Mucosa of gallbladder (tissue), 1 donor: ENCODE measurements around the gene DGUOK. TPM values are rescaled to one million over a fixed set of nuclear protein-coding genes. Genes with fewer than 3 reads are reported as not detected.
A peak's percentile ranks its signal among the peaks of the same experiment; 100 is the strongest.

ENCODE experiments used
- DNase-seq: peaks from one replicate; pipeline ENCODE4 v3.0.0-alpha.2; 2020; ENCODE audit warnings: low spot score
- total RNA-seq: library from RNA; stranded (reverse); gene quantifications from one replicate; pipeline ENCODE4 v1.2.1, GENCODE V29; 2021
- donor health status: DM: no; HTN: no; CAD: no.

The DGUOK gene
- total RNA-seq, 1 donor from 2014 or later, result 45.4 TPM

DNA sequence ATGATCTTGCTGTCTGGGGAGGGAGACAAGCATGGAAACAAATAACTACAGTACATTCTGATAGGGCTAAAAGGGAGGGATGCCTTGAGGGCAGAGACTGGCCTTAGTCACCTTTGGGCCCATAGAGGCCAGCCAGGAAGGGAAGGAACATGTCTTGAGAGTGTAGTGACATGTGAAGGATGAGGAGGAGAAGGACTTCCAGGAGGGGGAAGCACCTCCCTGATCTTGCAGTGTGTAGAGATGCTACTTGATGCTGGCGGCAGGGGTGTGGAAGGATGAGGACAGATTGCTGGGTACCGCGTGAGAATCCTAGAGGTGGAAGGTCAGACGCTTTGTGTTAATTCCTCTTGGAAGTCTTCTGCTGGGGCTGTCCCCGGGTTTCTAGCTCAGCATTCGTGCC lies 71.1 kb downstream of the DGUOK start:
- DNase-seq, result no peak

DNA sequence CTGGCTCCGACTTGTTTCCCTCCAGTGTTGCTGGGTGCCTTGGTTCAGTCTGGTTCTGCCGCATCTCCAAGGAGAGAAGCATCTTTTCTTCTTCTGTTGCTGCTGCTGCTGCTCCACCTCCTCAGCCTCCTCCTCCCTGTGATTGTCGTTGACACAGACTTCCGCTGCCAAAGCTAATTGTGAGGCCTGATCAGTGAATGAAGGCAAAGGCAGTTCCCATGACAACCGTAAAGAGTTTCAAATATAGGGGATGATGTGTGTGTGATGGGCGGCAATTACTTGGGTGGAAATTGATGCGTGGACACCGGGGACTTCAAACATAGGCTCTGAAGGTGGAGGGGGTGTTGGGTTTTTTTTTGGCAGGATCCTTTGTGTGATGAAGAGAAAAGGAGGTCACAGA lies 71.8 kb downstream of the DGUOK start:
- no peak for DNase-seq

DNA sequence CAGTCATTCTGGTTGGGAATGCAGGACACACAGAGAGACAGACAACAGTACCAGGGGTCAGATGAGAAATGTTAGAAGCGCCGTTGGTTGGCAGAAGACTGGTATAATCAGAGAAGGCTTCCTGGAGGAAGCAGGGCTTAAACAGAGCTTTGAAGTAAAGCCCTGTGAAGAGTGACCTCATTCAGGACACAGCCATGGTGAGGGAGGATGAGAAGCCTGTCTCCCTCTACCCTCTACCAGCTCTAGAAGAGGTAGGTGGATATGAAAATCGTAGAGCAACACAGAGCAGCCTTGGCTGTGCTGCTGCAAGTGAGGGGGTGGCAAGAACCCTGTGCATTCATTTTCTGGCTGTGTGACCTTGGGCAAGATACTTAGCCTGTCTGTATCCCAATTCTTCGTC lies 72.3 kb downstream of the DGUOK start:
- no peak for DNase-seq

DNA sequence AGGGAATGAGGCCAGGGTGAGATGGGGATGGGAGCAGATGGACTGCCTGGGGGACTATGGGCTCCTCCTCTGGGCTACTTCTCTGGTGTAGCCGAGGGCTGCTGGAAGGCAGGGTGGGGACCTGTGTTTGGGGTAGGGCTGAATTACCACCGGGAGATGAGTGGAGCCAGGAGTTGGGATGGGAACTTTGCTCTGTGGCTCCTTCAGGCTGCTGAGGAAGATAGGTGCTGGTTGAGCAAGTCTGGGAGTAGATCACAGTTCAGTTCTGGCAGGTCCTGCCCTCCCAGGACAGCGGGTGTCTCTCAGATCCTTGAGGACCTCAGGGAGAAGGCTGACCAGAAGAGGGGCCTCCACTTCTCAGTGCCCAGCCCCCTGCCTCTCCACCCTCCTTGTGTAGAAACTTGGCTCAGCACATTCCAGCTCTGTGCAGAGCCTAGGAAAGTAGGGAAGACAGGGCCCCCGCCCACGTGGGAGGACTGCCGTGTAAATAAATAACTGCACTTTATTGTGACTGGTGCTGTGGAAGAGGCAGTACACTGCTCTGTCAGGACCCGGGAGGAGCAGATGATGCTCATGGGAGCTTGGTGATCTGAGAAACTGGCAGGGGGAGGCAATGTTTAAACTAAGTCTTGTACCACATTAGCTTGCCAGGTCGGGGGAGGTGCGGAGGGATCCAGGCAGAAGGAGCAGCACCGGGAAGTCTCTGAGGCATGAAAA lies 73.4 kb downstream of the DGUOK start:
- DNase-seq, result no peak

DNA sequence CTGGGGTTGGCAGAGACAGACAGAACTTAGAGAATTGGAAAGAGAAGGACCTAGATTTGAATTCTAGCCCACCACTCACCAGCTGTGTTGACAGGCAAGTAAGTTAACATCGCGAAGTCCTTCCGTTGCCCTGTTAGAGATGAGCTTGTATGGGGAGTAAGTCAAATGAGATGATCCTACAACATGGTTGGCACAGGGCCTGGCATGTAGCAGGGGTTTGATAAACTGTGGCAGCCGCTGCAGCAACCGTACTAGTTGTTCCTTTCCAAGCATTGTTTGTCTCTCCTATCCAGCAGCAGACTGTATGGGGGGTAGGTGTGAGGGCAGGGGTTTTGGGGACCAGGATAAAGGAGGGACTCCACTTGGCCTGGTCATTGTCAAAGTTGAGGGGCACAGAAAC lies 74.0 kb downstream of the DGUOK start:
- no peak for DNase-seq

DNA sequence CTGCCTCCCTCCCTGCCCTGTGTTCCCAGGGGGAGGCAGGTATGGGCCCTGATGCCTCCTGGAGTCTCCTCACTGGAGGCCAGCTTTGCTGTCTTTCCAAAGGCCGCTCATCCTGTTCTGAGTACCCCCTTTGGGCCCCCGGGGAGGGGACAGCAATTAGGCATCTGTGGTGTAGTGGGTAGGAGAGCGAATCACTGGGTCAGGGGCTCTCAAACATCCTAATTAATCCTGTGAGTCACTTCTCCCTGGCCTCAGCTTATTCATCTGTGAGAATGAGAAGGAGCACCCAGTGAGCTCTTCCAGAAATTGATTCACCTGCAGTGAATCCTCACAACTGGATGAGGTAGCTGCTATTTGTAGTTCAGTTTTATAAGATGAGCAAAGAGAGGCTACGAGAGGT lies 74.4 kb downstream of the DGUOK start:
- no peak for DNase-seq

DNA sequence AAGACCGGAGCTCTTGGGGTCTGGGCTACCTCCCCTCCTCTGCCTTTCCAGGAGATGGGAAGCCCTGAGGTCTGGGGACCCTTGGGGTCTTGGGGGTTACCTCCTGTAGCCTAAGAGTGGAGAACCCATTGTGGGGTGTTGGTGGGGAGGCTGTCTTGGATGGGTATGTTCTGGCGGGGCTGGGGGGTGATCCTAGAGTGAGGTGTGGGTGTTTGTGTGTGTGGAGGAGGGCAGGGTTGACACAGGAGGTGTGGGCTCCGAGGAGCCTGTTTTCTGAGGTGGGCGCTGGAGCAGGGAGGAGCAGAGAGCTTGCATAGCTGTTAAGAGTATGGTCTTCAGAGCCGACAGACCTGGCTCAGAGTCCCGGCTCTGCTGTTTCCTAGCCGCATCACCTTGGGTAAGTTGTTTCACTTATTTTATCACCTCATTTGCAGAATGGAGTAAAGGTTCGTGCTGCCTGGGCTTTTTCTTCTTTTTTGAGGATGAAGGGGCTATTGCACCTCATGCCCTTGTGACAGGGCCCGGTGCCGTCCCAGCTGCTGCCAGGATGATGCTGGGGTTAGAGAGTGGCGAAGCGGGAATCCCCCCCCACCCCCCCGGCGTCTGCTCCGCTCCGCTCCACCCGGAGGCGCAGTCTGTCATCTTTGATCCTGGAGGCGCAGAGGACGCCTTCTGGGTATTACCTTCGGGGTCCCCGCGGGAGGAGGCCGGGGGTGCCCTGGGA lies 75.3 kb downstream of the DGUOK start:
- no peak for DNase-seq

DNA sequence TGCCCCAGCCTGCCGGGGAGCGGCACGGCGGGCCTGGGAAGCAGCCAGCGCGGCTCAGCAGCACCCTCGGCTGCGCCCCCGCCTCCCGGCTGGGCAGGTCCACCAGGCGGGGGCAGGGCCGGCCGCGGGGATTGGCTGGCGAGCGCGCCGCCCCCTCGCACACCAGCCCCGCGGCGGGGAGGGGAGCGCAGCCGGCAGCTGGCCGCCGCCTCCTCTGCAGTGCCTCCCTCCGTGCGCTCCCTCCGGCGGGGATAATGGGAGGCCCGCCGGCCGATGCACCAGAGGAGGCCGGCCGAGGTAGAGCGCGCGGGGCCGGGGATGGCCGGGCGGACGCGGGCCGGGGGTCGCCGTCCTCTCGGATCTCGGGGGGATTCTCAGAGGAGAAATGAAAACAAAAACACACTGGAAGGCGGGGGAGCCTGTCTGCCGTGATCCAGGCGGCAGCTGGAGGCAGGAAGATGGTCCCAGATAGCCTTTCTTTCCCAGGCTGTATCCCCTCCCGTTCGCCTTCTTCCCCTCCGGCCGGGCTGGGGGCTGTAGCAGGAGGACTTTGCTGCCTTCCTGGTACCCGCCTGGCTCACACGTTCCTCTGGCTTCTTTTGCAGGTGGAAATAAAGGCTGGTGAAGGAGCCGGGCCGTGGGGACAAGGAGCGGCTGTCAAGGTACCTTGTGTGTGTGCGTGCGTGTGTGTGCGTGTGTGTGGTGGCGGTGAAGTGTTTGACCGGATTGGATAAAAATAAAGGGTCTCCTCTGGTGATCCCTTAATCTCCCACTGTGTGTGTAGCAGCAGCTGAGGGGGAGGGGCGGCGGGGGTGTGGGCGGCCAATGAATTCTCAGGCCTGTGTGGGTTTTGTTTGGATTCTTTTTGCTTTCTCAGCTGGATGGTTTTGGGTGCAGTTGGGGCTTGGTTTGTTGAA lies 76.1 kb downstream of the DGUOK start:
- DNase-seq, result peak; percentile 81

DNA sequence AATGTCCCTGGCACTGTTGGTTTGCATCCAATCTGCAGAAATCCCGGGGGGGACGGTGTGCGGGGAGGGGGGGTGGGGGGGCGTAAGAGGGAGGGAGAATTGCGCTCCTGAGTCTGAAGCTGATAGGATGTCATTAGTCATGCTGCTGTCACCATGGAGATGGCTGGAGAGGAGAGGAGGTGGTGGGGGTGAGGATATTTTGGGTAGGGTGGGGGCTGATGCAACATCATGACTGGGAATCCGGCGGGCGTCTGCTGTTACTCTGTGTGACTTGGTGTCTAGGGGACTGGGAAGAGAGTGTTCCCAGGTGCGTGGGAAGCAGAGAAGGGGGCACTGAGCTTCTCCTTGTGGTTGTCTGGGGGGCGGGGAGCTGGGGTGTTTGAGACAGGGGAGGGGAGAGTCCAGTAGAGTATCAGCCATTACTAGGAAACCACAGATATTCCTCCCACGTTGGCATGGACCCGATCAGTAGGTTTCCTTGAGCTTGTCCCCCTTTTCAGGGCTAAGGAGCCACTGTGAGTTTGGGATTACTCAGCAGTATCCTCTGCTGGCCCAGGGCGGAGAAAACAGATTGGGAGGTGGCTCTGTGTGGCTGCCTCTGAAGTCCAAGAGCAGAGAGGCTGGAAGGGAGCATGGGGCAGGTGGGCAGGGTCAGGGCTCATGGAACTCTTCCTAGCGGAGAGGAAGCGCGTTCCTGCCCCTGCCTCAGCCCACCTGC lies 77.0 kb downstream of the DGUOK start:
- DNase-seq, result no peak

DNA sequence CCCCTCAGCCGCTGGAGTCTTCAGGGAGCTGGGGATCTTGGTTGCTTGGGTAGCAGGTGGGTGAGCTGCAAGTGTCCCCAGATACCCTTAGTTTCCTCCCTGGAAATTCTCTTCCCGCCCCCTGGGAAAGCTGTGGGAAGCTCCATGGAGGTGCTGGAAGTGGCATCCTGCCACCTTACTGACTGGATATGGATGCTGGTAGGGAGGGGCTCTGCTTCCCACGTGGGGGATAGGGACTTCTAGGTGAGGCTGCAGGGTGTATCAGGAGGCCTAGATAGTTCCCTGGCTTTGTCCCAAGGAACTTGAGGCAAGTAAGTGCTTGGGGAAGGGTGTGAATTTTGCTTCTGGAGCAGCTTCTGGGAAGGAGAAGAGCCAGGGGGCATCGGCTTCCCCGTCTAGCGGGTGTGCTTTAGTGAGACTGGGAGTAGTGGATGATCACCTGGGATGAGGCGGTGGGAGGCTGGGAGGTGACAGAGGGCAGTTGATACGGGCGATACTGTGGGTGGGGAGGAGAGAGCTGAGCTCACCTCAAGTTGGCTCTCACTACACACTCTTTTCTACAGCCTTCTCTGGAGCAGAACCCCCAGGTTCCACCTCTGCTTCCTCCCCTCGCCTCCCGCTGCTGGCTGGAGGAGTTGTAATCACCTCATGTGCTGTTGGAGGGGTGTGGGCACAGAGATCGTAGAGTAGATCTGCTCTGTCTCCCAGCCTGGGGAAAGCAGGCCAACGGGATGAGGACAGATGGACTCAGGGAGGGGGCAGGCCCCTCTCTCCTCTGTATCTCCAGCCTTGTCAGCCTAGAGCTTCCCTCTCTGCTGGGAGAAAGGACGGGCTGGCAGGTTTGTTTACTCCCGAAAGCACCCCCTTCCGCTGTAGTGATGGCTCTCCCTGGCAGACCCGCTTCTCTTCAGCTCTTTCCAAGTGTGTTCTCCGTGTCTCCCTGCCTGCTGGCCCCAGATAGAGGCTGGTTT lies 77.8 kb downstream of the DGUOK start:
- no peak for DNase-seq

DNA sequence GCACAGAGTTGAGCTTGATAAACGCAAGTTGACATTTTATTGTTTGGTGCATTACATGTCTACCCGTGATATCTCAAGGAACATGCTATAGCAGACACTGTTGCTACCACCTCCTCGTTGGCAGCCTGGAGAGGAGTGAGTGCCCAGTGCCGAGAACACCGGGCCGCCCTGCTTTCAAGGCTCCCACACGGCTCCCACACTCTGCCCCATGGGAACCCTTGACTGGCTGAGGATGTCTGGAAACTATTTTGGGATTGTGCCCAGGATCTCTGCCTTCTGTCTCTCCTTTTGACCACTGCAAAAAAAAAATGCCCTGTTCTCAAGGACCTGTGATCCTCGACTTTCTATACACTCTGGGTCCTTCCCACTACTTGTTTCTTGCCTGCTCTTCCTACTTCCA lies 79.1 kb downstream of the DGUOK start:
- DNase-seq, result no peak

DNA sequence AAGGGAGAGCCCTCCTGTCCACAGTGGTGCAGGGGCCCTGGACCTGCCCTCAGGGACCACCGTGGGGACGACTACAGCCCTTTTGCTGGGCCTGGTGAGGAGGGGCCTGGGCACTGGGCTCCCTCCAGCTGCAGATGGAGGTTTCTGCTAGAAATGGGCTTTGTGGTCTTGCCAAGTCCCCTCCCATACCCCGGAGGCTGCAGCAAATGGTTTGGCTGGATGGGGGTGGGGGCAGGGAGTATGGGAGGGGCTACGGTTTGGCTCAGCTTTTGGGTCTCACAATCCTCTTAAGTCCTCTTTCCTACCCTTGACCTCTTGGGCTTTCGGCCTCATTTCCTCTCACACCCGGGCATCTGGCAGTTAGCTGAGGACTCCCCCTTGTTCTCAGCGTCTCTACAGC lies 79.8 kb downstream of the DGUOK start:
- DNase-seq, result no peak

DNA sequence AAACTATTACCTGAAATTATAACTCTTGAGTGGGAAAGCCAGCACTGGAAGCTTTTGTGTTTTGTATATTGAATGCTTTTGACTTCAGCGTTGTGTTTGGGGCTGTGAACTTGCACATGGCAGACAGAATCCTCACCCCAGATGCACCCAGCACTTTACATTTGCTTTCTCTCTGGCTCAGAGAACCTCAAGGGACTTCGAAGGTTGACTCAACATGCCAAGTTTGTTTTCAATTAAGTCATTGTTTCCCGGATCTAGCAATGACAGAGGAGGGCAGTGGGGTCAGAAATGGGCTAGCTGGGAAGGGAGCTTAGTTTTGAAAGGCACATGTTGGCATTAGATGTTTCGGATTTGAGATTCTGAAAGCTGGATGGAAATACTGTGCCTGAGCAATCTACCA lies 80.4 kb downstream of the DGUOK start:
- no peak for DNase-seq

DNA sequence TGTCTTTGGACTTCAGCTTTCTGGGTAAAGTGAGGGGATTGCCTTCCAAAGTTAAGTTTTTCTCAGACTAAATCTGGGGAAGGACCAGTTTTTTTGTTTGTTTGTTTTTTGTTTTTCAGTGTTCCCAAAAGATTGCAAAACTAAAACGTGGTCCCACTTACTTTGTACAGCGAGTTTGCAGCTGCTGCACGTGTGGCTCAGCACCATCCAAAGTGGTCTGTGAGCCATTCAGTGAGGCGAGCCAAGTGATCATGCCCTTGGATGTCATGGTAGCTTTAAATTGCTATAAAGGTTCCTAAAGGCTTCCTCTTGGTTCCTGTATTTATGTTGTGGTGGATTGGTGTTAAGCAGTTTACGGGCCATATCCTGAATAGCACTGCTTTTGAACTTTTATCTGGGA lies 81.0 kb downstream of the DGUOK start:
- no peak for DNase-seq

Other genes with a start within 250 kb of the DGUOK start
- 16.8 TPM for gene TPRKB, start 189.5 kb upstream of the DGUOK start, total RNA-seq
- gene DUSP11, start 146.8 kb upstream of the DGUOK start, total RNA-seq, result 18.2 TPM
- not detected for gene C2orf78, start 142.7 kb upstream of the DGUOK start, total RNA-seq
- 49.0 TPM for gene STAMBP, start 97.9 kb upstream of the DGUOK start, total RNA-seq
- gene ACTG2, start 33.9 kb upstream of the DGUOK start, total RNA-seq, result 2,669 TPM
- gene TET3, start 58.0 kb downstream of the DGUOK start, total RNA-seq, result 19.3 TPM
- gene BOLA3, start 221.0 kb downstream of the DGUOK start, total RNA-seq, result 25.2 TPM